Heart right ventricle (tissue), 16 donors: ENCODE measurements around the gene PLA2G4E. TPM values are rescaled to one million over a fixed set of nuclear protein-coding genes. Genes with fewer than 3 reads are reported as not detected.

Experiments used
- ATAC-seq, 8 donors: fragments of 200-7000 bp; cut with Tn5 transposase; one replicate each; pipeline ENCODE4 v1.9.1; 2020; ENCODE audit warnings: mild to moderate bottlenecking in 8 of 8, moderate library complexity in 8 of 8, moderate number of reproducible peaks in 1 of 8
- DNase-seq, 2 donors: peaks; one replicate each; pipeline ENCODE4 v3.0.0-alpha.2; 2020
- H3K27ac ChIP-seq, 10 donors: fragments of 200-600 bp; sonication (generic) in 2 of 10; one replicate each; pipeline versions ENCODE4 v1.5.0 to v1.8.0; 2020 to 2022; ENCODE audit warnings: mild to moderate bottlenecking in 3 of 10
- H3K27me3 ChIP-seq, 7 donors: fragments of 200-600 bp; one replicate each; pipeline ENCODE4 v1.8.0; 2021 to 2022; ENCODE audit warnings: mild to moderate bottlenecking in 2 of 7
- H3K36me3 ChIP-seq, 9 donors: fragments of 200-600 bp; sonication (generic) in 1 of 9; one replicate each; pipeline versions ENCODE4 v1.5.0 to v1.8.0; 2020 to 2022; ENCODE audit warnings: mild to moderate bottlenecking in 2 of 9
- H3K4me1 ChIP-seq, 9 donors: fragments of 200-600 bp; sonication (generic) in 1 of 9; one replicate each; pipeline versions ENCODE4 v1.5.0 to v1.8.0; 2020 to 2022; ENCODE audit warnings: mild to moderate bottlenecking in 4 of 9
- H3K4me3 ChIP-seq, 10 donors: fragments of 200-600 bp; sonication (generic) in 2 of 10; one replicate each; pipeline versions ENCODE4 v1.5.0 to v1.8.0; 2020 to 2022; ENCODE audit warnings: mild to moderate bottlenecking in 7 of 10, moderate library complexity in 2 of 10
- H3K9me3 ChIP-seq, 11 donors: fragments of 200-600 bp in 10 of 11; sonication (generic) in 2 of 11; one replicate each; pipeline versions ENCODE4 v1.5.0 to v1.8.0; 2013 to 2022; ENCODE audit warnings: mild to moderate bottlenecking in 2 of 11, control low read depth in 1 of 11, moderate library complexity in 1 of 11
- WGBS, 2 donors: extraction: QIAGEN DNeasy Blood & Tissue Kit; methylation state at CpG; one replicate each; pipeline ENCODE4 v1.1.7; 2013; ENCODE audit warnings: inconsistent platforms in 1 of 2; 5-methylcytosine and 5-hydroxymethylcytosine counted together
- intact Hi-C, 10 donors: fragments of 100-400 bp; cut with DNase I; formaldehyde crosslinking; loops; one replicate each; pipeline versions ENCODE4 v1.11.1 to v1.14.2; 2022
- polyA plus RNA-seq, 2 donors: library from polyadenylated mRNA; stranded (reverse); fragments of 200-250 nt; gene quantifications; one replicate each; pipeline ENCODE4 v1.2.3, GENCODE V29; 2013
- total RNA-seq, 10 donors: library from RNA; stranded (reverse); fragmentation: NEBNext Ultra II Directional in 3 of 10; extraction: Animal tissue kit (Norgen Biotek cat#: 25700) in 3 of 10; gene quantifications; one replicate each; pipeline versions ENCODE4 v1.2.1 to v1.2.4, GENCODE V29; 2021 to 2023
- TF ChIP-seq, protein P1 (sequence below), 9 donors: fragments of 200-600 bp; sonication (generic) in 2 of 9; IDR thresholded peaks; one replicate each; pipeline versions ENCODE4 v1.5.0 to v1.8.0; 2021 to 2022; ENCODE audit warnings: antibody characterized with exemption in 9 of 9, mild to moderate bottlenecking in 5 of 9, moderate library complexity in 1 of 9
- donor health status: Arrhythmogenic right ventricular cardiomyopathy.
- donor health status: ischemic (EF 13 %, LVEDD 7.1; RV severe dilation, severe dysfunction).
- donor health status: healthy with polysubstance abuse.
- donor health status: DM: no; HTN: yes; CAD: no.
- donor health status: DM: no; HTN: no; CAD: no.
- donor health status: ischemic (EF 25% LVEDD 6.9; RV normal size, moderate dysfunction).
- donor health status: ischemic (EF 25% LVEDD 5.7; RV mildly dilated, moderate dysfunction).
- donor health status: healthy.
- donor health status: DM: yes; HTN: yes; CAD: no.
- donor health status: Ischemic cardiomyopathy.
- donor health status: ischemic (EF 35%, LVEDD 5.7; RV mildly dilated, moderate dysfunction).
- donor health status: nonischemic (EF 11% LVEDD 7.7; RV severe dilation, severe dysfunction).
- donor health status: DM: yes; HTN: yes; CAD: no.
- donor health status: PGD.
- donor health status: ischemic (EF 29% LVEDD 5.4; RV normal size, mild dysfunction).
- donor health status: nonischemic (EF 23%, LVEDD 6.1; RV moderate dilation, normal function).

Gene PLA2G4E
- total and polyA plus RNA-seq, 12 donors = 0.05 to 0.79 (median 0.07) TPM; not detected in 7

DNA sequence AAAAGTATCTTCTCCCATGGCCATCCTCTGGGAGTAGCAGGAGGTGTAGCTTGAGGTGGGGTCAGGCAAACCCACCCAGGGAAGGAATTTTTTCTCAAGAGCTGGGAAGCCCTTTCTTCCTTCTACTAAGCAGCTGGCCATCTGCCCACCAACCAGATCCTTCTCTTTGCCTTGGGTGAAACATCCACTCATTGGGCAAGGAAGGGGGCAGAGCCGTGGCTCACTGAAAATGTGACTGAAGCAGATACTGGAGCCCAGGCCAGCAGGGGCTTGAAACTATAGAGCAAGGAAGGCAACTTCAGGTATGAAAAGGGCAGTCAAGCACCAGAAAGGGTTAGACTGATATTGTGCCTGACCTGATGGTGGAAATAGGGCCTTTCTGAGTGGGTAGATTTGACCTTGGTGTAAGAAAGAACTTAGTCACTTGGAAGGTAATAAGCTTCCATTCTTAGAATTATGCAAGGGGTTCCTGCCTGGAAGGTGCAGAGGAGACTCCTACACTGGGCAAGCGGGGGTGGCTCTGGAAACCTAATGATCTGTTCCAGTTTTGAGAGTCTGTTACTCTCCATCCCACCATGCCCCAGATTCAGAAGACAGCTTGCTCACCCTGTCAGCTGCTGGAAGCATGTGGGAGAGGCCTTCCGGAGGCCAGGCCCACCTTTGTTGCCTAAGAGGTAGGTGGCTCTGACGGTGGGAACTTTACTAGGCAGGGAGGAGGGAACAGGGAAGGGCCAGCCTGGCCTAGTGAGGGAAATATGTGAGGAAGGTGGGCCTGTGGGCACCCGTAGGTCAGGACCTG, 22.0 kb upstream of the PLA2G4E start:
- no peak for DNase-seq
- H3K36me3 ChIP-seq = no peaks in the 10 kb centered on the region
- no peak for ATAC-seq
- intact Hi-C loops = no loop called here
- 84 to 92% methylated on average over 5 of the region's 5 CpGs for WGBS, 2 donors
- TF ChIP-seq, protein P1, sequence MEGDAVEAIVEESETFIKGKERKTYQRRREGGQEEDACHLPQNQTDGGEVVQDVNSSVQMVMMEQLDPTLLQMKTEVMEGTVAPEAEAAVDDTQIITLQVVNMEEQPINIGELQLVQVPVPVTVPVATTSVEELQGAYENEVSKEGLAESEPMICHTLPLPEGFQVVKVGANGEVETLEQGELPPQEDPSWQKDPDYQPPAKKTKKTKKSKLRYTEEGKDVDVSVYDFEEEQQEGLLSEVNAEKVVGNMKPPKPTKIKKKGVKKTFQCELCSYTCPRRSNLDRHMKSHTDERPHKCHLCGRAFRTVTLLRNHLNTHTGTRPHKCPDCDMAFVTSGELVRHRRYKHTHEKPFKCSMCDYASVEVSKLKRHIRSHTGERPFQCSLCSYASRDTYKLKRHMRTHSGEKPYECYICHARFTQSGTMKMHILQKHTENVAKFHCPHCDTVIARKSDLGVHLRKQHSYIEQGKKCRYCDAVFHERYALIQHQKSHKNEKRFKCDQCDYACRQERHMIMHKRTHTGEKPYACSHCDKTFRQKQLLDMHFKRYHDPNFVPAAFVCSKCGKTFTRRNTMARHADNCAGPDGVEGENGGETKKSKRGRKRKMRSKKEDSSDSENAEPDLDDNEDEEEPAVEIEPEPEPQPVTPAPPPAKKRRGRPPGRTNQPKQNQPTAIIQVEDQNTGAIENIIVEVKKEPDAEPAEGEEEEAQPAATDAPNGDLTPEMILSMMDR (IDR thresholded peaks at IDR 0.05) = no peak
- no peaks in the 10 kb centered on the region for H3K4me1 ChIP-seq
- no peak overlapping the region for H3K27ac ChIP-seq
- H3K27me3 ChIP-seq = peaks cover 0 to 7% (median 0%) of the 10 kb centered on the region in 7 donors
- H3K4me3 ChIP-seq = no peak overlapping the region
- no peaks in the 10 kb centered on the region for H3K9me3 ChIP-seq

DNA sequence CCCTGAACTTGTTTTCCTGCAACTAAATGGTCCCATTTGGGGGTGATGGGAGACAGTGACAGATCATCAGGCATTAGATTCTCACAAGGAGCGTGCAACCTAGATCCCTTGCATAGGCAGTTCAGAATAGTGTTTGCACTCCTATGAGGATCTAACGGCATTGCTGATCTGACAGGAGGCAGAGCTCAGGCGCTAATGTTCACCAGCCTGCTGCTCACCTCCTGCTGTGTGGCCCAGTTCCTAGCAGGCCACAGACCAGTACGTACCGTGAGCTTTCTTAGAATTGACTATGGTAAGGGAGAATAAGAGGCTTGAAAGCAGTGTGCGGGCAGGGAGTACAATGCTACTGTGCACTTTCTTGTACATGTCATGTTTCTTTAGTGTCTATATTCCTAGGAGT, 17.6 kb upstream of the PLA2G4E start:
- intact Hi-C loops = no loop called here
- no peak for DNase-seq
- no peaks in the 10 kb centered on the region for H3K9me3 ChIP-seq
- H3K4me1 ChIP-seq = peaks cover 0 to 11% (median 0%) of the 10 kb centered on the region in 9 donors
- H3K36me3 ChIP-seq = no peaks in the 10 kb centered on the region
- ATAC-seq = no peak
- TF ChIP-seq, protein P1 (IDR thresholded peaks at IDR 0.05) = no peak
- peaks cover 0 to 7% (median 0%) of the 10 kb centered on the region in 7 donors for H3K27me3 ChIP-seq
- 94 to 95% methylated on average over 6 of the region's 6 CpGs for WGBS, 2 donors
- H3K4me3 ChIP-seq = no peak overlapping the region
- no peak overlapping the region for H3K27ac ChIP-seq

DNA sequence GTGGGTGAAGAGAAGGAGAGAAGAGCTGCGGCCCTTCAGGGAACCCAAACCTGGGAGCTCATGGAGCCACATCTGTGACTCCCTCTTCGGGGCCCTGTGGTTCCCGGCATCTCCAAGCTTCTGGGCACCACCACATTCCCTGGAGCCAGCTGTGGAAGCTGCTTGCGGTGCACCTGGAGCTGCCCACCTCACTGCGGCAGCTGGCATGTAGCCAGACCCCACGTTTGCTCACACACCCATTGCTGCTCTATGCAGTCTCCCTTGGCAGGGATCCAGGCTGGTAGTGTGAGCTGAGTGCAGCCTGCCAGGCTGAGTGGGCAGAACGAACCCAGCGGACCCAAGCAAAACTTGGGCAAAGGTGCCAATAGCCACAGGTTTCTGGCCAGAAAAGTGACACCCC, 16.8 kb upstream of the PLA2G4E start:
- DNase-seq = no peak
- no peaks in the 10 kb centered on the region for H3K9me3 ChIP-seq
- peaks cover 0 to 11% (median 0%) of the 10 kb centered on the region in 9 donors for H3K4me1 ChIP-seq
- ATAC-seq = peak in 2 of 8 donors; percentile 37 to 43
- no peak overlapping the region for H3K27ac ChIP-seq
- intact Hi-C loops = no loop called here
- TF ChIP-seq, protein P1 (IDR thresholded peaks at IDR 0.05) = no peak
- peaks cover 0 to under 1% (median 0%) of the 10 kb centered on the region in 7 donors for H3K27me3 ChIP-seq
- no peaks in the 10 kb centered on the region for H3K36me3 ChIP-seq
- WGBS, 2 donors = 60 to 62% methylated on average over 8 of the region's 8 CpGs
- no peak overlapping the region for H3K4me3 ChIP-seq

DNA sequence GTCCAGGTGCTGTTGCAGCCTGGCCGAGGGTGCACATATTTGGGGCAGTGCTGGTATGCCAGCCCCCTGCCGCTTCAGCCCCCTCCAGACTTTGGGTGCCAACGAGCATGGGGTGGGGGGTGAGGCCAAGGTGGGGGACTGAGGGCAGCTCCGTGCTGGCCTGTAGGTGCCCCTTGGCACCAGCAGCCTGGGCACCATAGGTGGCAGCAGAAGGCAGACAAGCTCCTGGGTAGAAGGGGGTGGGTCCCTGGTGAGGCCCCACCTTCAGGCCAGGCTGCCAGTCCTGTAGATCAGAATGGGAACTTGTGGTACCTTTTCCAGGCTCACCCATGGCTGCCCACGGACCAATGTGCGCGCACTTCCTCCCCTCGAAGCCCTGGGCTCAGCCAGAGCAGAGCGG, 16.1 kb upstream of the PLA2G4E start:
- ATAC-seq (peak in 1 of 8 donors; percentile 23), DNase-seq (no peak)
- Histone ChIP-seq H3K4me3 (no peak overlapping the region), H3K4me1 (peaks cover 0 to 11% (median 0%) of the 10 kb centered on the region in 9 donors), H3K36me3 (no peaks in the 10 kb centered on the region), H3K9me3 (no peaks in the 10 kb centered on the region), H3K27ac (no peak overlapping the region), H3K27me3 (no peaks in the 10 kb centered on the region)
- TF ChIP-seq, protein P1 (IDR thresholded peaks at IDR 0.05) = no peak
- intact Hi-C loops = no loop called here
- 91 to 95% methylated on average over 8 to 9 of the region's 9 CpGs for WGBS, 2 donors
